KMS-11 (cell line): ENCODE data around the gene NUDT4.
"Not testable (repeated sequence)": the region's sequence is repeated elsewhere in the genome, so short reads cannot be mapped to it uniquely, and the experiment has no call there.

ENCODE experiments used
- H2AFZ ChIP-seq: fragments of 200-600 bp; sonication (generic); 2 replicates; pipeline ENCODE4 v1.6.1; 2016; ENCODE audit warnings: antibody characterized with exemption, mixed run types, low read depth
- H3K27ac ChIP-seq: fragments of 200-600 bp; sonication (generic); 2 replicates; pipeline ENCODE4 v1.6.1; 2016; ENCODE audit warnings: mild to moderate bottlenecking, mixed run types
- H3K27me3 ChIP-seq: fragments of 200-600 bp; sonication (generic); 2 replicates; pipeline ENCODE4 v1.6.1; 2017; ENCODE audit warnings: mild to moderate bottlenecking, low read depth, mixed run types, moderate library complexity; ENCODE audit not compliant: insufficient read depth
- H3K36me3 ChIP-seq: fragments of 200-600 bp; sonication (generic); 2 replicates; pipeline ENCODE4 v1.6.1; 2017; ENCODE audit warnings: mild to moderate bottlenecking, mixed run types; ENCODE audit not compliant: insufficient read depth
- H3K4me1 ChIP-seq: fragments of 200-600 bp; sonication (generic); 2 replicates; pipeline ENCODE4 v1.6.1; 2016; ENCODE audit warnings: mild to moderate bottlenecking, low read depth, mixed run types; ENCODE audit not compliant: poor library complexity, severe bottlenecking
- H3K4me2 ChIP-seq: fragments of 200-600 bp; sonication (generic); 2 replicates; pipeline ENCODE4 v1.7.0; 2016; ENCODE audit warnings: mild to moderate bottlenecking, mixed run types
- H3K4me3 ChIP-seq: fragments of 200-600 bp; sonication (generic); IDR thresholded peaks from 2 replicates; pipeline ENCODE4 v1.6.1; 2017; ENCODE audit warnings: low read depth, low read length, mixed read lengths; ENCODE audit not compliant: insufficient read depth
- H3K79me2 ChIP-seq: fragments of 200-600 bp; sonication (generic); 2 replicates; pipeline ENCODE4 v1.6.1; 2016; ENCODE audit warnings: low read depth, mixed run types; ENCODE audit not compliant: insufficient read depth
- H3K9ac ChIP-seq: fragments of 200-600 bp; sonication (generic); 2 replicates; pipeline ENCODE4 v1.6.1; 2016; ENCODE audit warnings: mild to moderate bottlenecking, mixed run types
- H4K20me1 ChIP-seq: fragments of 200-600 bp; sonication (generic); 2 replicates; pipeline ENCODE4 v1.6.1; 2016; ENCODE audit warnings: mild to moderate bottlenecking, mixed run types; ENCODE audit not compliant: insufficient read depth
- CTCF ChIP-seq: fragments of 200-600 bp; sonication (generic); conservative IDR thresholded peaks from 2 replicates; pipeline ENCODE4 v1.6.1; 2017; ENCODE audit warnings: low read depth, mild to moderate bottlenecking, antibody characterized with exemption, low read length, moderate library complexity, mixed read lengths

Gene NUDT4

GRCh38 chr12:93375906-93376305 lies 1.8 kb upstream of the NUDT4 start:
- Histone ChIP-seq H3K79me2 (peaks cover 26% of the 10 kb centered on the region), H3K4me3 (no peak overlapping the region), H2AFZ (no peak overlapping the region), H3K27ac (no peak overlapping the region), H4K20me1 (peaks cover 4% of the 10 kb centered on the region; the same call in 1 of the 2 replicates), H3K27me3 (no peaks in the 10 kb centered on the region), H3K4me2 (no peak overlapping the region), H3K4me1 (peaks cover 10% of the 10 kb centered on the region), H3K9ac (no peak overlapping the region), H3K36me3 (no peaks in the 10 kb centered on the region)
- no peak for TF ChIP-seq CTCF

DNA sequence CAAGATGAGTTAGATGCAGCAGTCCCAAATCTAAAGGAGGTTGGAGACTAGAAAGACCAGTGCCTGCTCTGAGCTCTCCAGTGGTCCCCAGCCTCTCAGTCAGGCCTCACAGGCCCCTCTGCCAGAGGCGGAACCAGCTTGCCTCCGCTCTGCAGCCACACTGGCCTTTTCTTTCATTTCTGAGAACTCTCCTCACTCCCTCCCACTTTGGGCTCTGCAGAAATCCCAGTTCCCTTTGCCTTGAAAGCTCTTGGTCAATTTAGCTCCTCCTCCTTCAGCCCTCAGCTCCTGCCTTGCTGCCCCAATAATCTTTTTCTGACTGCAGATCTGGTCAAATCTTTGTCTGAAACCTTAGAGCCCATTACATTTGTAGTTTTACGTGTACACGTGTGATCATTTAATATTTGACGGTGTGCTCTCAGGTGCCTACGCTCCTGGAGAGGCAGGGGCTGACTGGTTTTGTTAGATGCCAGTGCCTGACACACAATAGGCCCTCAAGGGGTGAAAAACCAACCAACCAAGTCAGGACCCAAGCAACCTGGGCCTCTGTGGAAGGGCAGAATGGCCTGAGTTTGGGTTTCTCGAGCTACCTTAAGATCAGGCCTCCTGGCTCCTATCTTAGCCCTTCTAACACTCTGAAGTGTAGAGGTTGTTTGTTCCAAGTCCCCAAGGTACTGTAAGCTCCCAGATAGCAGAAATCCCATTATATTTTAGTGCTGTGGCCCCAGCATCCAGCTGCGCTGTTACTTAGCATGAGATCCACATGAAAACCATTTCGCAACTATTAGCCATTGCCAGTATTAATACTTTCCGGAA lies 1.1 kb upstream of the NUDT4 start:
- no peak overlapping the region for H3K4me2 ChIP-seq
- H3K79me2 ChIP-seq, result peaks cover 34% of the 10 kb centered on the region
- H4K20me1 ChIP-seq, result peaks cover 10% of the 10 kb centered on the region; the same call in 1 of the 2 replicates
- H3K9ac ChIP-seq, result no peak overlapping the region
- H3K4me3 ChIP-seq, result no peak overlapping the region
- H3K4me1 ChIP-seq, result peaks cover 18% of the 10 kb centered on the region
- H3K27ac ChIP-seq, result no peak overlapping the region
- TF ChIP-seq CTCF, result no peak
- H3K27me3 ChIP-seq, result no peaks in the 10 kb centered on the region
- H2AFZ ChIP-seq, result peak overlapping the region; percentile 84
- H3K36me3 ChIP-seq, result no peaks in the 10 kb centered on the region

GRCh38 chr12:93378196-93378997 lies 672 bp downstream of the NUDT4 start:
- Histone ChIP-seq H3K79me2 (peaks cover 51% of the 10 kb centered on the region), H3K27ac (peak overlapping the region; percentile 84), H3K4me2 (peak overlapping the region; percentile 78), H4K20me1 (peaks cover 13% of the 10 kb centered on the region; the same call in 1 of the 2 replicates), H3K4me1 (peaks cover 23% of the 10 kb centered on the region), H2AFZ (peak overlapping the region; percentile 84), H3K9ac (peak overlapping the region; percentile 82)
- H3K36me3 ChIP-seq, H3K27me3 ChIP-seq, H3K4me3 ChIP-seq: not testable (repeated sequence)

- no peak for TF ChIP-seq CTCF
- H3K4me2 ChIP-seq, result peak overlapping the region; percentile 78
- no peak overlapping the region for H3K4me3 ChIP-seq
- H3K9ac ChIP-seq, result peak overlapping the region; percentile 82
- peak overlapping the region; percentile 72 for H2AFZ ChIP-seq
- H4K20me1 ChIP-seq, result peaks cover 13% of the 10 kb centered on the region; the same call in 1 of the 2 replicates
- H3K27me3 ChIP-seq, result no peaks in the 10 kb centered on the region
- peaks cover 57% of the 10 kb centered on the region for H3K79me2 ChIP-seq
- peaks cover 23% of the 10 kb centered on the region for H3K4me1 ChIP-seq
- H3K36me3 ChIP-seq, result no peaks in the 10 kb centered on the region
- peak overlapping the region; percentile 84 for H3K27ac ChIP-seq
These were observed 1.2 kb downstream of the NUDT4 start for GRCh38 chr12:93378998-93379325.
